GM19023 (cell line): ENCODE measurements around the gene PHC2.

ENCODE experiments used
- ATAC-seq: cut with Tn5 transposase; IDR thresholded peaks from one replicate; pipeline ENCODE4 v1.9.1; 2021; ENCODE audit warnings: mild to moderate bottlenecking, moderate library complexity; ENCODE audit not compliant: unreplicated experiment

PHC2 gene

GRCh38 chr1:33430692-33431593 lies at the start of gene PHC2:
PHC2 (minus strand) TSS chr1:33431095; CDS start chr1:33375539, 55,556 bp downstream.
- peak; percentile 95 for ATAC-seq

- ATAC-seq, result no peak
These were observed 46.6 kb upstream of the PHC2 start for GRCh38 chr1:33477451-33477850.

- ATAC-seq, result no peak
These were observed 43.0 kb upstream of the PHC2 start for GRCh38 chr1:33473900-33474299.

- ATAC-seq, result peak; percentile 91
These were observed 41.5 kb upstream of the PHC2 start, which contains the start of gene ZSCAN20 for GRCh38 chr1:33472269-33472980. ZSCAN20 (plus strand) TSS chr1:33472645; CDS start chr1:33479289, 6,644 bp downstream.

GRCh38 chr1:33471416-33471815 lies 40.5 kb upstream of the PHC2 start:
- no peak for ATAC-seq

GRCh38 chr1:33470495-33471012 lies 39.7 kb upstream of the PHC2 start:
- ATAC-seq, result no peak

GRCh38 chr1:33469691-33470090 lies 38.8 kb upstream of the PHC2 start:
- no peak for ATAC-seq

GRCh38 chr1:33468967-33469366 lies 38.1 kb upstream of the PHC2 start:
- ATAC-seq, result no peak

GRCh38 chr1:33468531-33468930 lies 37.6 kb upstream of the PHC2 start:
- no peak for ATAC-seq

- ATAC-seq, result no peak
These were observed 37.1 kb upstream of the PHC2 start for GRCh38 chr1:33468011-33468410.

- no peak for ATAC-seq
These were observed 35.3 kb upstream of the PHC2 start for GRCh38 chr1:33466159-33466558.

- ATAC-seq, result no peak
These were observed 34.4 kb upstream of the PHC2 start for GRCh38 chr1:33465316-33465715.

GRCh38 chr1:33464552-33464951 lies 33.7 kb upstream of the PHC2 start:
- no peak for ATAC-seq

GRCh38 chr1:33462405-33463164 lies 31.7 kb upstream of the PHC2 start:
- no peak for ATAC-seq

GRCh38 chr1:33460947-33461629 lies 30.2 kb upstream of the PHC2 start:
- ATAC-seq, result no peak

- no peak for ATAC-seq
These were observed 29.2 kb upstream of the PHC2 start for GRCh38 chr1:33460144-33460543.

GRCh38 chr1:33459691-33460090 lies 28.8 kb upstream of the PHC2 start:
- no peak for ATAC-seq

GRCh38 chr1:33456502-33456886 lies 25.6 kb upstream of the PHC2 start:
- ATAC-seq, result no peak

GRCh38 chr1:33455539-33456501 lies 24.9 kb upstream of the PHC2 start:
- peak; percentile 57 for ATAC-seq
